GM19239 (cell line): ENCODE data around the gene KRT16.
"Not testable (repeated sequence)": the region's sequence is repeated elsewhere in the genome, so short reads cannot be mapped to it uniquely, and the experiment has no call there.

Experiments
- DNase-seq: peaks from one replicate; pipeline ENCODE4 v3.0.0; 2011; ENCODE audit warnings: low spot score; ENCODE audit not compliant: insufficient read length
- FAIRE-seq: peaks from 2 replicates; lab custom pipeline; 2011; peaks lifted over from hg19 to GRCh38; lab: Jason Lieb, UNC

The KRT16 gene

DNA sequence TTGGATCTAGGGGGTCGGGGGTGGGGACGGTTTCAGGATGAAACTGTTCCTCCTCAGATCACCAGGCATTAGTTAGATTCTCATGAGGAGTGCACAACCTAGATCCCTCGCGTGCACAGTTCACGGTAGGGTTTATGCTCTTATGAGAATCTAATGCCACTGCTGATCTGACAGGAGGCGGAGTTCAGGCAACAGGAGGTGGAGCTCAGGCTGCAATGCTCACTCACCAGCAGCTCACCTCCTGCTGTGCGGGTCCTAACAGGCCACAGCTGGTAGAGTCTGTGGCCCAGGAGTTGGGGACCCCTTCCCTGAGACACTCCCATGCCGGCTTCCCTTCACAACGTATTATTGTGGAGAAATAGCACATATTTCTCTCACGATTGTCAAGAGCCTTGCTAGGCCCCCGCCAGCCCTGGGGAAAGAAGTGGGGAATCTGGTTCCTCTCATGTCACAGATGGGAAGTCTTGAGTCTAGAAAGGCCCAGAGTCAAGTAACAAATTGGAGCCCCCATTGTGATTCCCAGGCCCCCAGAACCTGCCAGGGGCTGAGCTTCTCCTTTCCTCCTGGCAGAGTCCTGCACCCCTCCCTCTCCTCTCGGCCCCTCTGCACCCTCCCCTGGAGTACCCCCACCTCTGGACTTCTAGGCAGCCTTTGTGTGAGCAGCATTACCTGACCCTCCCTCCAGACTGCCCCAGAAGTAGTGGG lies 19.8 kb downstream of the KRT16 start:
- DNase-seq (no peak), FAIRE-seq (no peak)

GRCh38 chr17:41589301-41589700 lies 23.3 kb downstream of the KRT16 start:
- DNase-seq (no peak), FAIRE-seq (no peak)

- no peak for DNase-seq
- FAIRE-seq = no peak
Measured at GRCh38 chr17:41588126-41588810, 24.3 kb downstream of the KRT16 start.

- DNase-seq (no peak), FAIRE-seq (no peak)
Measured at GRCh38 chr17:41586863-41587495, 25.6 kb downstream of the KRT16 start, which contains the start of gene KRT14. KRT14 (minus strand) TSS chr17:41586895; CDS start chr17:41586834, 61 bp downstream.

DNA sequence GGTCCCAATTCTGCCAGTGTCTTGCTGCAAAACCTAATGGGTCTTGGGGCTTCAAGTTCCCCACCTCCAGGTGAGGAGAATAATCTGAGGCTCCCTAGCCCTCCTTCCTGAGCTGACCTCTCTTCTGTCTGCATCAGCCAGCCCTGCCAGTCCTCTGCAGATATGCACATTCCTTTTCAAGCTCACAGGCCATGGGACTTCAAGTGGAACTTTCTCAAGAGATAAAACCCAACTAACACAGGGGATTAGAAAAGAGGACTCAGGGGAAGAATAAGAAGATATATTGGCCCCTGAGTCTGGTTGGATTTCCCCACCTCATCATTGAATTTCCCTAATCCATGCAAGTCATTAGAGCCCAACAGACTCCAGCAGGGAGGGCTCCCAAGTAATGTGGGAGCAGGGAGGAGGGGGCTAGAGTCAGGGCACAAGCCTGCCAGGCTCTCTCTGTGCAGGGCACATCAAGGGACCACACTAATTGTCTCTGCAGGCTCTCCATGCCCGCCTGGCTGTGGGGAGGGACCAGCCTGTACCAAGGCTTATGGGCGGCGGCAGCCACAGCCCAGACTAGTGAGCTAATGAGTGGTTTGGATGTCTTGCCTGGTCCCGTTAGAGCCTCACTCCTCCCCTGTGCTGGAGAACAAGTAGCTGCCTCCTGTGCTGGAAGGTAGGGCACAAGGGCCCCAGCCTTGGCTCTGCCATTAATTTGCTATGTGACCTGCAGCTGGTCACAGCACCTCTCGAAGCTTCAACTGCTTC lies 27.1 kb downstream of the KRT16 start:
- DNase-seq (no peak), FAIRE-seq (no peak)

DNA sequence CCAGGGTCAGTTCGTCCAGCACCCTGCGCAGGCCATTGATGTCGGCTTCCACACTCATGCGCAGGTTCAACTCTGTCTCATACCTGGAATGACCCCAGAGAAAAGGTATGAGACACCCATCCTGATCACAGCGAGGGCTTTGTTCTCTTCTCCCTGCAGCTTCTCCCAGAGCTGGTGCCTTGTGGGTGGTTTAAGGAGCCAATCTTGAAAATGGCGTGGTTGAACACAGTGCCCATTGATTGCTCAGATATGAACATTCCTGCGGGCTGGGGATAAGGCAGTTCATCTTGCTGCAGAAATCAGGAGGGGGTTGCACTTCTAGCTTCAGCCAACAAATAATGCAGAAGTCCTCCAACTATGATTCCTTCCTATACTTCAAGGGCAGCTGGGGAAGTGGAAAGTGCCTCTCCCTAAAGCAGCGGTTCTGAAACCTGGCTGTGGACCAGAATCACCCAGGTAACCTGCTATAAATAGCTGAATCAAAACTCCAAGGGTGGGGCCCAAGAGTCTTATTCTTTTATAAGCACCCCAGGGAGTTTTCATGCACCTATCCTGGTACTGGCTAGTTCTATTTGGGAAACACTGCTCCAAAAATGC lies 28.1 kb downstream of the KRT16 start:
- DNase-seq = not testable (repeated sequence)

DNA sequence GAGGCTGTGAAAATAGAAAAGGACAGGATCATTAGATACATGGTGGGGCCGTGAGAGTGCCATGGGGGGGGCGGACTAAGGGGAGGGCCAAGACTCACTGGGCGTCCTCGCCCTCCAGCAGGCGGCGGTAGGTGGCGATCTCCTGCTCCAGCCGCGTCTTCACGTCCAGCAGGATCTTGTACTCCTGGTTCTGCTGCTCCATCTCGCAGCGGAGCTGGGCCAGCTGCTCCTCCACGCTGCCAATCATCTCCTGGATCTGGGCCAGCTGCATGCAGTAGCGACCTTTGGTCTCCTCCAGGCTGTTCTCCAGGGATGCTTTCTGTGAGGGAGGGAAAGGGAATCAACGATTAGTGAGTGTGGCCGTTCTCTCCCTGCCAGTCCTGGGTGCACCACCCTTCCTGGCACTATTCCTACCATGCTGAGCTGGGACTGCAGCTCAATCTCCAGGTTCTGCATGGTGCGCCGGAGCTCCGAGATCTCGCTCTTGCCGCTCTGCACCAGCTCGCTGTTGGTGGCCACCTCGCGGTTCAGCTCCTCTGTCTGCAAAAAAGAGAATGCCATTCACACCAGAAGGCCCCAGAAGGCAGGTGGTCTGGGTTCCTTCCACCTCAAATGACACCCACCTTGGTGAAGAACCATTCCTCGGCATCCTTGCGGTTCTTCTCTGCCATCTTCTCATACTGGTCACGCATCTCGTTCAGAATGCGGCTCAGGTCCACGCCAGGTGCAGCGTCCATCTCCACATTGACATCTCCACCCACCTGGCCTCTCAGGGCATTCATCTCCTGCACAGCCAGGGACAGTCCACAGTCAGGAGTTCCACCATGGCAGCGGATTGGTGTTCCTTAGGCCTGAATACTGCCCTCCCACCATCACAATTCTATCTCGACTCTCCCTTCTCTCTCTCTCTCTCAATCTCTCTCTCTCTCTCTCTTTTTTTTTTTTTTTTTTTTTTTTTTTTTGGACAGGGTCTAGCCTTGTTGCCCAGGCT lies 29.1 kb downstream of the KRT16 start:
- DNase-seq (no peak), FAIRE-seq (no peak)

More for the DNA sequence above, 28.1 kb downstream of the KRT16 start:
- not testable (repeated sequence) for FAIRE-seq

DNA sequence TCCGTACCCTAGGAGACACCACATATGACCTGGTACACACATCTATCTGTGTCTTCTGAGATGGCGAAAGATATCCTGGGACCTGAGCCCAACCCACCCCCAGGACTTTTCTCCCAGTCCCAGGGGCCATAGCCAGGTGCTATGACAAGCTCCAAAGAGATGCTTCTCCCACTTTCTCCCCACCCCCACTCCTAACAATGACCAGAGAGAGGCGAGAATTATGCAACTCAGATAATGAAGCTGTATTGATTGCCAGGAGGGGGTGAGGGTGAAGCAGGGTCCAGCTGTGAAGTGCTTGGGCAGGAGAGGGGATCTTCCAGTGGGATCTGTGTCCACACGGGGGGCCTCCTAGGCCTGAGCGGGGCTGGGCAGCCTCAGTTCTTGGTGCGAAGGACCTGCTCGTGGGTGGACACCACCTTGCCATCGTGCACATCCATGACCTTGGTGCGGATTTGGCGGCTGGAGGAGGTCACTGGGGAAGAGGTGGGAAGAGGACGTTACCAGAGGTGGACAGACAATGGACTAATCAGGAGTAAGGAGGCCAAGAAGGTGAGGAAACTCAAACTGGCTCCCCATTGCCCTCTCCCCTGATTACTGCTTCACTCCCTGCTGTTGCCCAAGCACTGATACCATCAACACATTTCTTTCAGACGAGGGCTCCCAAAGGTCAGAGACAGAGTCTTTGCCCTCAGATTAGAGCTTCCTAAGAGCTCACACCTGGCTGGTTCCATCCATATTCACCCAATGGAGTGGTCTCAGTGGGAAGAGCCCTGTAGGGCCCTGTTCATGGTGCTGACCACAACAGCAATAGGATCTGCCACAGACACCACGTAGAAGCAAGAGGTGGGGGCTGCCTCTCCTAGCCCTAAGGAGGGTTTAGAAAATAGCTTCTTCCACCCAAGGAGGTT lies 30.3 kb downstream of the KRT16 start:
- FAIRE-seq, DNase-seq: not testable (repeated sequence)

GRCh38 chr17:41581366-41582060 lies 31.1 kb downstream of the KRT16 start:
- FAIRE-seq (no peak), DNase-seq (no peak)

- FAIRE-seq (no peak), DNase-seq (no peak)
Measured at GRCh38 chr17:41580687-41581365, 31.7 kb downstream of the KRT16 start.

DNA sequence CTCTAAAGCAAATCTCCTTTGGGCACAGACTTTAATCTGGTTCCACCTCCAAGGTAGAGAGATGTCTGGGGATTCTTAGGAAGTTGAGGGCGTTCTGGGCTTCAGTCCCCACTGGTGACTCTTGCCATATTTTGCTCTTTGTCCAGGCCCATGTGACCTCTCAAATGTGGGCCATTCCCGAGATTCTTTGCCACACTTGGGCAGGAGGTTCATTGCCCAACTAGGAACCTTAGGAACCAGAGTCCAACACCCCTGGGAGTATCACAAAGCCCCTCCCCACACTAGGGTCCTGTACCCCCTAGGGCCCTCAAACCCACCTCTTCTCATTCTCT lies 32.4 kb downstream of the KRT16 start:
- DNase-seq = no peak
- FAIRE-seq = no peak

GRCh38 chr17:41579484-41580243 lies 32.9 kb downstream of the KRT16 start:
- DNase-seq = peak; percentile 87

DNA sequence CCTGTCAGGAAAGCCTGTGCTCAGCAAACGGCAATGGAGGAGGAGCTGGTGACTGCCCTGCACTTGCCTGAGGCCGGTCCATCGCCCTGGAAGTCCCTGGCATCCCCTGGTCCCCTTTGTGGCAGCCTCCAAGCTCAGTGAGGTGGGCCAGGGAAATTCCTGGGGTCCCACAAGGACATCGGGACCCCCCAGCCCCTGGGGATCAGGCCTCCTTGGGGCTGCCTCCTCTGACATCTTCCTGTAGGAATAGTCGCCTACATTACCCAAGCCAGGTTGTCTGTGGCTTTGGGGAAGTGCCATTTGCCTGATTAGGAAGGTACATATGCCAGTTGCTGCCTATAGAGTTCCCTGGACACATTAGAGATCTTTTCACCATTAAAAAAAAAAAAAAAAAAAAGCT lies 33.6 kb downstream of the KRT16 start:
- no peak for DNase-seq
- FAIRE-seq = no peak

More at GRCh38 chr17:41579484-41580243, 32.9 kb downstream of the KRT16 start:
- no peak for FAIRE-seq

- no peak for DNase-seq
- no peak for FAIRE-seq
Measured at GRCh38 chr17:41578538-41578937, 34.0 kb downstream of the KRT16 start.

- FAIRE-seq, DNase-seq: not testable (repeated sequence)
Measured at GRCh38 chr17:41576740-41577139, 35.8 kb downstream of the KRT16 start.

GRCh38 chr17:41575336-41575735 lies 37.2 kb downstream of the KRT16 start:
- DNase-seq (no peak), FAIRE-seq (no peak)
